DOHH2 (cell line): ENCODE measurements around the gene MMP23B.

Source experiments
- EZH2phosphoT487 ChIP-seq: fragments of 200-600 bp; sonication (generic); IDR thresholded peaks from 2 replicates; pipeline ENCODE4 v1.6.1; 2017; ENCODE audit warnings: borderline replicate concordance, mild to moderate bottlenecking, antibody characterized with exemption, low read length, moderate library complexity, mixed read lengths
- TF ChIP-seq, protein P1 (sequence below): fragments of 200-600 bp; sonication (generic); IDR thresholded peaks from one replicate; pipeline ENCODE4 v1.5.1; 2014; ENCODE audit warnings: antibody characterized with exemption, mild to moderate bottlenecking, low read depth, low read length; ENCODE audit not compliant: poor library complexity, severe bottlenecking

DNA sequence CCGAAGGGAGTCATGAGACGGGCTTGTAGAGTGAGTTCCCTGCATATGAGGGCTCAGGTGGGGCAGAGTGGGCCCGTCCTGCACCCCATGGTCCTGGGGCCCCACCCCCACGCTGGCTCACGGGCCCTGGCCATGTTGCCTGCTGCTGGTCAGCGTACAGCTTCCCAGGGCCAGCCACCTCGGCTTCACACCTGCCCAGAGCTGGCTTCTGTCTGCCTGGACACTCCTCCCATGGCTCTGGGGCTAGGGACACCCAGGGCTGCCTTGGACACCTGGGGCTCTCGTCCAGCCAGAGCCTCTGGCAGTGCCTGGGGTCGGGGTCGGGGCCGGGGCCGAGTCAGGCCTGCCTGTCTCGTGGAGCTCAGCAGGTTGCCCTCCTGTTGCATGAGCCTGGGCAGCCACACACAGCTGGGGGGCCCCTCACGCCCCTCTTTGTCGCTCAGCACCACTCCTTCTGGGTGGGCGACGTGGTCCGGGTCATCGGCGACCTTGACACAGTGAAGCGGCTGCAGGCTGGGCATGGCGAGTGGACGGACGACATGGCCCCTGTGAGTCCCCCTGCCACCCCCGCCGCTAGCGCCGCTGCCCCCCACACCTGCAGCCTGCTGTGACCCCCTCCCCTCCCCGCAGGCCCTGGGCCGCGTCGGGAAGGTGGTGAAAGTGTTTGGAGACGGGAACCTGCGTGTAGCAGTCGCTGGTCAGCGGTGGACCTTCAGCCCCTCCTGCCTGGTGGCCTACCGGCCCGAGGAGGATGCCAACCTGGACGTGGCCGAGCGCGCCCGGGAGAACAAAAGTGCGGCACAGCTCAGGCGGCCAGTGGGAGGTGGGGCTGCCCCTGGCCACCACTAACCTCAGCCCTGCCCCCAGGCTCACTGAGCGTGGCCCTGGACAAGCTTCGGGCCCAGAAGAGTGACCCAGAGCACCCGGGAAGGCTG is 5.5 kb upstream of the MMP23B start:
- TF ChIP-seq, protein P1, sequence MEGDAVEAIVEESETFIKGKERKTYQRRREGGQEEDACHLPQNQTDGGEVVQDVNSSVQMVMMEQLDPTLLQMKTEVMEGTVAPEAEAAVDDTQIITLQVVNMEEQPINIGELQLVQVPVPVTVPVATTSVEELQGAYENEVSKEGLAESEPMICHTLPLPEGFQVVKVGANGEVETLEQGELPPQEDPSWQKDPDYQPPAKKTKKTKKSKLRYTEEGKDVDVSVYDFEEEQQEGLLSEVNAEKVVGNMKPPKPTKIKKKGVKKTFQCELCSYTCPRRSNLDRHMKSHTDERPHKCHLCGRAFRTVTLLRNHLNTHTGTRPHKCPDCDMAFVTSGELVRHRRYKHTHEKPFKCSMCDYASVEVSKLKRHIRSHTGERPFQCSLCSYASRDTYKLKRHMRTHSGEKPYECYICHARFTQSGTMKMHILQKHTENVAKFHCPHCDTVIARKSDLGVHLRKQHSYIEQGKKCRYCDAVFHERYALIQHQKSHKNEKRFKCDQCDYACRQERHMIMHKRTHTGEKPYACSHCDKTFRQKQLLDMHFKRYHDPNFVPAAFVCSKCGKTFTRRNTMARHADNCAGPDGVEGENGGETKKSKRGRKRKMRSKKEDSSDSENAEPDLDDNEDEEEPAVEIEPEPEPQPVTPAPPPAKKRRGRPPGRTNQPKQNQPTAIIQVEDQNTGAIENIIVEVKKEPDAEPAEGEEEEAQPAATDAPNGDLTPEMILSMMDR: no peak
- no peak for TF ChIP-seq EZH2phosphoT487
